ENCODE measurements around the gene TMED7. TPM values are rescaled to one million over a fixed set of nuclear protein-coding genes. Genes with fewer than 3 reads are reported as not detected.

The TMED7 gene
- polyA plus RNA-seq, 1 of the 3 experiments (the other 2 are of a cell fraction) = 41.2 TPM

- Histone ChIP-seq H3K9me2 (no peaks in the 10 kb centered on the region), H3F3A (replicated peaks; ENCODE audit: insufficient read depth) (no peaks in the 10 kb centered on the region), H3K79me2 (ENCODE audit: insufficient read depth) (no peaks in the 10 kb centered on the region), H3K27me3 (ENCODE audit: insufficient read depth) (no peaks in the 10 kb centered on the region), H3K4me1 (ENCODE audit: control insufficient read depth in 1 of 2, insufficient read depth in 2 of 2, low read depth in 1 of 2, low read length in 1 of 2) (no peaks in the 10 kb centered on the region), H3K4me2 (no peak overlapping the region), H3K9ac (no peak overlapping the region), H3K4me3 (ENCODE audit: low read depth in 2 of 2, low read length in 1 of 2) (no peak overlapping the region), H3K27ac (ENCODE audit: low read depth in 2 of 2, low read length in 1 of 2) (no peak overlapping the region), H3K9me3 (no peaks in the 10 kb centered on the region), H4K20me1 (ENCODE audit: insufficient read depth) (no peaks in the 10 kb centered on the region), H3K36me3 (replicated peaks in 1 of 2; ENCODE audit: control insufficient read depth in 1 of 2, insufficient read depth in 2 of 2, low read length in 1 of 2) (no peaks in the 10 kb centered on the region), H2AFZ (ENCODE audit: low read depth) (no peak overlapping the region)
- ChIA-PET CTCF (interaction anchor here (1.3 to 4.6 kb wide), 5 partner anchors 10 to 281 kb away, joined by 3 to 40 read pairs (median 4); no protein-coding TSS in a partner anchor), POLR2A (no interaction called here)
- TF ChIP-seq IRF3 (IDR thresholded peaks at IDR 0.05; ENCODE audit: low read depth, low read length) (no peak), YY1 (IDR thresholded peaks at IDR 0.05; ENCODE audit: low read depth) (no peak), ZBTB33 (IDR thresholded peaks at IDR 0.05; ENCODE audit: borderline replicate concordance, low read depth) (no peak), RAD21 (IDR thresholded peaks at IDR 0.05; ENCODE audit: low read length) (no peak), CTCF (IDR thresholded peaks at IDR 0.05) (no peak), FOXJ3 (CRISPR knock-in tag; IDR thresholded peaks at IDR 0.05) (no peak), POLR2AphosphoS5 (IDR thresholded peaks at IDR 0.05; ENCODE audit: low read depth, low read length) (no peak), ELF1 (IDR thresholded peaks at IDR 0.05) (no peak), CHD2 (IDR thresholded peaks at IDR 0.05; ENCODE audit: low read length, partially characterized antibody) (no peak), FOXM1 (IDR thresholded peaks at IDR 0.05; ENCODE audit: low read depth) (no peak), TCF12 (IDR thresholded peaks at IDR 0.05) (no peak), MAX (IDR thresholded peaks at IDR 0.05; ENCODE audit: low read depth) (no peak), EZH2phosphoT487 (IDR thresholded peaks at IDR 0.05; ENCODE audit: borderline replicate concordance, low read depth) (no peak), EP300 (IDR thresholded peaks at IDR 0.05; ENCODE audit: borderline replicate concordance in 1 of 2, low read depth in 1 of 2, low read length in 1 of 2) (no peak), PBX3 (IDR thresholded peaks at IDR 0.05) (no peak), USF2 (IDR thresholded peaks at IDR 0.05; ENCODE audit: borderline replicate concordance, low read depth, low read length) (no peak), SIN3A (IDR thresholded peaks at IDR 0.05; ENCODE audit: borderline replicate concordance, low read depth, low read length) (no peak), MXI1 (IDR thresholded peaks at IDR 0.05; ENCODE audit: low read depth, low read length) (no peak), TEAD4 (IDR thresholded peaks at IDR 0.05; ENCODE audit: borderline replicate concordance, insufficient read depth) (no peak), NFIC (IDR thresholded peaks at IDR 0.05; ENCODE audit: borderline replicate concordance) (no peak)
- 68% methylated on average over 4 of the region's 4 CpGs for WGBS (ENCODE audit: low lambda C conversion rate)
- no peak for DNase-seq
These were observed 37.2 kb downstream of the TMED7 start for GRCh38 chr5:115588640-115589039.
